ENCODE data around the gene TAF4.

TAF4 gene

DNA sequence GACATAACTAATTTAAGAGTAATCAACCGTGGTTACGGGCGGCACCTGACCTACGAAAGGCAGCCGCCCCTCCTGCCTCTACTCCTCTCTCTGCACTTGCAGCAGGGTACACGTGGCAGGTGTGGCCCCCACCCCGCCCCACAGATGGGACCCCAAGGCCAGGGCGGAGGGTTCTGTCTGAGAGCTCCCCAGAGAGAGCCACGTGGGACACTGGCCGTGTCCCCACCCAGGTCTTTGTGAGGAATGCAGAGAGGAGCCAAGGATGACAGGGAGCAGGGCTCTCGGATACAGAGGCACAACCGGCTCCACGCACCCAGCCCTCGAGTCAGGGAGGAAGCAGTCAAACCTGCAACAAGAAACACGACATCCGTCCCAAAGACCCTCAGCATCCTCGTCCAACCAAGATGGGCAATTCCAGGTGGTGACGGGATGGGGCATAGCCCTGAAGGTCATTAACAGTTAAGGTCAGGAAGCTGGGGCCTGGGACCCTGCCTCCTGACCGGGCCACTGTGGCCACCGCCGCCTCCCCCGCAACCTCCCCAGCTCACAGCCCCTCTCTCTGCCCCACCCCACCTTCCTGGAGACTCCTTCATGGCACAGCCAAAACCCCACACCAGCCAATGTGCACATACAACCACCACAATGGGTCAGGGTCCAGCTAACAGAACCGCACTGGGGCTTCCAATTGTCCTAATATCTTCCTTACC, 47.1 kb downstream of the TAF4 start:
- no peak for DNase-seq

DNA sequence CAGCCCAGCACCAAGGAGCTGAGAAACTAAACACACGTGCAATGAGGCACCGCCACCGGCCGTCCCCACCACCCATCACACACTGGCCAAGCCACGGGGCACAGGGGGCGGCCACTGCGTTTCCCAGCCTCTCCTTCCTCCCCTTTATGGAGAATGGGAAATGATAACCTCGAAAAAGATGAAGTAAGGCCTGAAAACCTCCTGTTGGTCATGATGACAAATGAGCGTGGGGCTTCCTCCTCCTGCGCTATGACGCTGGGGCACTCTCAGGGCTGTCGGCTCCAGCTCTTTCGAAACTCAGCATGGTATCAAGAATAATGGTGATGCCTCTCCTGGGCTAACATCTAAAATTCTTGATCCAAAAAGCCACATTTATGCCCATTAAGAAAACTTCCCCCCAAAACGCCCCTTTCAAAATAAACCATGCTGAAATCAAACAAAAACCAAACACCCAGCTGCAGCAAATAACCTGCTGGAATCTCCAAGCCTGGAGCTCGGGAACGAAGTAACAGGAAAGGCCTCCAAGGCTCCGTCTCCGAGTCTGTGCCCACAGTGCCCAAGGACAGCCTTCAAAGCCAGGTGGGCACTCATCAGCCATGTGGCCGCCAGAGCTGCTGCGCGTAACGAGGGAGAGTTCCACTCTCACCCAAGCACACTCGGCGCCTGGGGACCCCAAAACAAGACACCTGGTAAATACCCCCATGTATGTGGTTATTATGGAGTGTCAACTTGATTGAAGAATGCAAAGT, 50.0 kb downstream of the TAF4 start:
- no peak for DNase-seq

DNA sequence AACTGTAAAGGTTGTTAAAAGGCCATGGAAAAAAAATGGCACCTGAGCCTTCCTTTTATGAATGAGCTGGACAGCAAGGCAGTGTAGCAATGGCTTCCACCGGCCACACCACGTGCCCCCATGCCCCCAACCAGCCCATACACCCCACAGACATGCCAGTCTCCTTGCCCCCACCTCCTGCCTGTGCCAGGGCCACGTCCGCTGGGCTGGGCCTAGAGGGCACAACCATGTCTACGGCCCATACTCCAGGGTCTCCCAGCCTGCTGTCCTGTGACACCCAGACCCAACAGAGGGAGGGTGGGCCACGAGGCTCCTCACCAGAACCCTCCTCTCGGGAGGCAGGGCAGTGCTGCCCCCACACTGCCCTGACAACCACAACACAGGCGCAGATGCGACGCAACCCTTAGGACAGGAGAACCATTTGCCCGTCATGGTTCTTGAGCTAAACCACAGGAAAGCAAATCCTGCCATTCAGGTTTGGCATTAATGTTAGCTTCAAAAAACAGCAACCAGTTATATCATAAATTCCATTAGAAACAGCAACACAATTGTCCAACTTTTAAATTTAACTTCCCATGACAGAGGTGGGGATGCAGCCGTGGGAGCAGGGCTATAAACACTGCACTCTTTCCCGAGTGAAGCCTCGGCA, 50.7 kb downstream of the TAF4 start:
- no peak for DNase-seq

DNA sequence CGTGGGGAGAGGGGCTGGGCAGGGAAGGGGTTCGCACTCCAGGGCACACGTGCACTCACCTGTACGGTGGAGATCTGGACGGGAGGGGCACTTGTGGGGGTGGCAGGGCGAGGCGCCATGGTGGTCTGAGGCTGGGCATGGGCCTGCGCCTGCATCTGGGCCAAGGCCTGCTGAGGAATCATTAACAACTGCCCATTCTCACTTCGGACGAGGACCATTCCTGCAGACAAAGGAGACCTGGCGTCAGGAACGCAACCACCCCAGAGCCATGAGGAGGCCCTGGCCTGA, 51.2 kb downstream of the TAF4 start:
- no peak for DNase-seq

DNA sequence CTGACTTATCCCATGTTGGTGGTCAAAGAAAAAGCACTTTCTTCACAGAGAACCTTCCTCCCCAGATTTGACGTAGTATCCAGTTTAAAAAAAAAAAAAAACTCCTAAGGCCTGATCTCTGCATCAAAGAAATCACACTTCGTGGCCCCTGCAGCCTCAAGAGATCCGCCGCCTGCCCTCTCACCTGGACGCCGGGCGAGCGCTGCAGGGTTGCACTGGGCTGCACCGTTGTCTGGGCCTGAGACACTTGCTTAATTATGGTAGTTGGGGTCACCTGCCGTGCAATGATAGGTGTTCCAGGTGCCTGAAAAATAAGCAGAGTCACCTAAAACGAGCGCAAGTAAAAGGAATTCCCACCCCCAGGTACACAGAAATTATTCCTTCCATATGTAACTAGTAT, 53.0 kb downstream of the TAF4 start:
- DNase-seq: no peak

DNA sequence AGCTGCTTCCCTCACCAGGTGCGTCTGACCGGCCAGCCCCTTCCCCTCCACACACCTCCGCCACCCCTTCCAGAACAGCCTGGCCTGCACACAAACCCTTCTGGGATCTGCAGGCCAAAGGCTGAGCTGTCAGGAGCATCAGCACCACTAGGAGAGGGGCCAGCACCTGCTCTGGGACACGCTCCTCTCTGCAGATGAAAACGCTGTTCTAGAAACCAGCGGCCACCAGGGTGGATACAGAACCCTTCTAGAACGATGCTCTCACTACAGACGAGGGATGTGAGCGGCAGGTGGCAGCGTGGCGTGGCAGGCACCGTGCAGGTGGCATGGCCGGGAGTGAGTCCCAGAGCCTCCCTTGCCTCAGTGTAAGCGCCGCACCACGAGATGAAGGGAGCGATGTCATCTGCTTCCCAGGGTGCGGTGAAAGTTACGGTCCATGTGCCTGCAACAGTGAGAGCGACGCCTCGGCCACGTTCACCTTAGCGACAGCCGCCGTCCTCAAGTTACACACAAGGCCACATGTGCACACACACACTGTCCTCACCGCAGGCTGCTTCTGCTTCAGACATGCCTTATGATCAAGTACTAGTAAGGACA, 53.6 kb downstream of the TAF4 start:
- DNase-seq: no peak

DNA sequence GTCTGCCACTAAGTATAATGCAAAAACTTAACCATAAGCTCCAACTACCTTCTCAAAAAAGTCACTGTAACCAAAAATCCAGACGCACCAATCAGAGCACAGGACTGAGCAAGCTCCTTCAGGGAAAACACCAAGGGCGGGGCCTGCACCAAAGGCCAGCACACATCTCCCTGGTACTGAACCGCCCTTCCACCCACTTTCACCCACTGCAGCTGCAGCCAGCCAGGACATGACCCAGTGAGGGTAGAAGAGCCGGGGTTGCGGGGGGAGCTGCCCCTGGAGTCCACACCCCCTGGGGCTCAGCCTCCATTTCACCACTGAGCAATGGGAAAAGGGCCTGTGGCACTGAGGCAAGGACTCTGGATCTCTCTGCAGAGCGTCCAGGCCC, 54.3 kb downstream of the TAF4 start:
- no peak for DNase-seq

DNA sequence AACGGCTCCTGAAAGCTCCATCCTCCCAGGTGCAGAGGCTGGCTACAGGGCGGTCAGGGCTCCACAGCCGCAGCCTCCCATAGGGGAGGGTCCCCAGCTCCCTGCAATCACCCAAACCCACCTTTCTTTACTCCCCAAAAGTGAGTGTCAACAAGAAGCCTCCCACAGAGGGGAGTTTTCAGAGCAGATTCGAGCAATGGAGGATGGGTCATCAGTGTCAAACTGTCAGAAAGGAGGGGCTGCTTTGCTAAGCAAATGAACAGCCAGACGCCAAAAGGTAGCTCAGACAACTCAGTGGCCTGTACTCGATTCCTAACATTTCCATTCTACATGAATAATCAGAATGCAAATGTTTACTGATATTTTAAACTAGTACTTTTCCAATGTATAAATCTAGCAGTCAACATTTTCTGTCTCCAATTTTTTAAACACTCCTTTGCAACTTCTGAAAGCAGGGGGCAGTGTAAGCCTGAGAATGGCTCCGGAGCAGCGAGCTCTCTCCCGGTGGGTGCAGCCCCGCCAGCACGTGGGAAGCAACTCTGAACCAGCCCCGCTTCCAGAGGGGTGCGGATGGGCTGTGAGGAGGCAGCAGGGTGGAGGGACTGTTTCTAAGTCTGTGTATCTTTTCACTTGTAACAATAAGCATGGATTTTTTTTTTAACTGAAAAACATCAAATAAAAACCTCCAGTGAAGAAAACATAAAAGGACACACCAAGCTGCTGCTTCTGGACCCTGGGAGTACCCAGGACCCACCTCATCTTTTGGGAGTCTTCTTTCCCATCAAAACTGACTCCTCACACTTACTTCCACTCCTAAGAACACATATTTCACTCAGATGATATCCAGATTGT, 54.9 kb downstream of the TAF4 start:
- DNase-seq: peak; percentile 6 to 46 (median 36)

DNA sequence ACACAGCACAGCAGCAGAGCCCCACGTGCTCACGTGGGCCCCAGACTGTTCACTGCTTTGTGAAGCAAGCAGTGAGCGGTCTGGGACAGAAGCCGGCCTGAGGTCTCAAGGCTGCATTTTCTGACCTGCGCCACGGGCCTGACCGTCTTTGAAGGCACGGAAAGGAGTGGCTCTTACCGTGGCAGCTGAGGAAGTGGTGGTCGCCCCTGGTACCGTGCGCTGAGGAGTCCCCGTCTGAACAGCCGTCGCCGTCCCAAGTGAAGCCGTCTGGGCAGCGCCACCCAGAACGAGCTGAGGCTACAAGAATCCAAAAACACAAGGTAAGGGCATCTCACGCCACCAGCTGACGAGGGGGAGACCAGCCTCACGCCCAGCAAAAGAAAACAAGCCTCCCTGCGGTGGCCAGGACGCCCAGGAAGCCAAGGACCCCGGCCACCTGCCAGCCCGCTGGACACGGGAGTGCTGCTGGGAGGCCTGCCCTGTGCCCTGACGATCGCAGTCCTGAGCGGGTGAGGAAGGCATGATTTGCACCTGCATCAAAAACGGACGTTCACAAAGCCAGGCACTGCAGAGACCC, 55.7 kb downstream of the TAF4 start:
- no peak for DNase-seq

DNA sequence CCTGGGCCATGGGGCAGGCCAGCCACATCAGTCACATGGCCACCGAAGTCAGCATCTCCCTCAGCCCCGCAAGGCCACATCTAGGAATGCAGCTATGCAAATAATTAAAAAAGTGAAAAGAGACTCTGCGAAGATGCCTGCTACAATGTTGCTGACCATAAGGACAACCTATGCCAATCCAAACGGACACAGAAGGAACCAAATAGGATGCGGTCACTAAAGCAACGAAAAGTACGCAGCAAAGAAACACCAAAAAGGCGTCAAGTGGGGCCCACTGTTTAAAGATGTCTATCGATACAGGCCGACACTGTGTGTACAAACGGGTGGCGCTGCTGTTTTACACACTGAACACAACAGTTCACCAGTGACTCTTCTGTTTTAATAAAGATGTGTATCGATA, 56.4 kb downstream of the TAF4 start:
- no peak for DNase-seq

DNA sequence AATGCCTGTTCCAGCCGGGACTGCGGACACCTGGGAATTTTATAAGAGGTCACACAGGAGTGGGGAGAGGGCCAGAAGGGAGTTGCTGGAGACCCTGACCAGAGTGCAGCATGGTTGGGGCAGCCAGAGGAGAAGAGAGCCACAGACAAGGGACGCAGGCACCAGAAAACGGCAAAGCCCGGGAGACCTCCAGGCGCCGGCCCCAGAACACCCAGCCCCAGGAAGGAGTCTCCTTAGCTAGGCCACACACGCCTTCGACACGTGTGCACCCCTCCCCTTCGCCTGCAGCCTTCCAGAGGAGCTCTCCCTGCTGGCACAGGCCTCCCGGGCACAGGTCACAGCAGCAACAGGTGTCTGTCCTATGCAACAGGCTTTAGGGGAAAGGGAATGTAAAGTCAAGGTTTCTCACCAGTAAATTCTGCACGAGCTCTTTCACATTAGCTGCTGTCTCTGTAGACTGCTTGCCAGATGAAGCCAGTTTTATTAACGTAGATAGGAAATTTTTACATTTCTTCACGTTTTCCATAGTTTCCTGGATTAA, 57.0 kb downstream of the TAF4 start:
- DNase-seq: no peak

DNA sequence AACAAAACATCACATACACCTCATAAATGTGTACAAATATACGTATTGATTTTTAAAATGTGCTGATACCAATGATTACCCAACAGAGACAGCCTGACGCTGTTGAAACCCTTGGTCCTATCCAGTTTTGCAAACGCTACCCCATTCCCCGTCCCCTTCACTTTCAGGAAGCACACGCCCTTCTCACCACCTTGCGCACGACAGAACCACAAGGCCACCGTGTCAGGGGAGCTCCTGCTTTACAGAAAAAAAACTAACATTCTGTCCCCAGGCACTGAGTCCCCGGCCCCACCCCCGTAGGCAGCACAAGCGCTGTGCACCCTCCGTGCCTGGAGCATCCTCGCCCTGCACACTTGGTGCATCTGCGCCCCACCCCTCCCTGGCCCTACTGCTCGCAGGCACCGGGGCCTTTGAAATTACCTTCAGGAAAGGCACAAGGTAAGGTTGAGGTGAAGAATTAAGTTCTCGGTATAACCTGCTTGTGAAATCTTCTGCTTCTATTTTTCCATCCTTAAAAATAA, 58.5 kb downstream of the TAF4 start:
- no peak for DNase-seq

DNA sequence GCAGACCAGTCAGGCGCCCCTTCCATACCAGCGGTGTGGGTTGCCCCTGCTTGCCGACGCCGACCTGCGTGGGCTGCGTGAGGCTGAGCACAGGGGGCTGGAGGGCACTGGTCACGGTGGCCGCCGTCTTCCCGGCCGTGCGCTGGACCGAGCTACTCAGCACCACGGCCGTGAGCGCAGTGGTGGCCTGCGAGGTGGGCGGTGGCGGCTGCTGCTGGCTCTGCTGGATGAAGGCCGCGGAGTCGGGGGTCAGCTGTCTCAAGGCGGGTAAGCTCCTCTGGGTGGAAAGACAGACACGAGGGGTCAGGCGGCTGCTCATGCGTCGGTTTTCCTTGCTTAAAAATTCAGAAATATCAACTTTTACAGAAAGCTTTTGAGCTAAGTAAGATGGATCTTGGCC, 59.2 kb downstream of the TAF4 start:
- no peak for DNase-seq

DNA sequence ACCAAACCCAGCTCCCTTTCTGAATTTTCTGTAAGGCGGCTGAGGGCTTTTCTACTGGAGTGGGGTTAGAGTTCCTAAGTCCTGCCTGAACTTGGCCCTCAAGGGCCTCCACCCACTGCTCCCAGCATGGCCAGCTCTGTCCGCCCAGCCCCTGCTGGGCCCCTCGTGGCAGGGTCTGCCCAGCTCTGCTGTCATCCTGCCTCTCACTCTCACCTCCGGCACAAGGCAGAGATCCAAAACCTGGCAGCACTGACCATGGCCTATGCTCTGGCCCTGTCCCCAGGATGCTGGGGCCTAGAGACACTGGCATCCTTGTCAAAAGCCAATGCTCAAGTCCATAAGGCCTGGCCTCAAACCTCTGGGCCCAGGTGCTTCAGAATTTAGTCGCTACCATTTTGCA, 61.1 kb downstream of the TAF4 start:
- DNase-seq: no peak

DNA sequence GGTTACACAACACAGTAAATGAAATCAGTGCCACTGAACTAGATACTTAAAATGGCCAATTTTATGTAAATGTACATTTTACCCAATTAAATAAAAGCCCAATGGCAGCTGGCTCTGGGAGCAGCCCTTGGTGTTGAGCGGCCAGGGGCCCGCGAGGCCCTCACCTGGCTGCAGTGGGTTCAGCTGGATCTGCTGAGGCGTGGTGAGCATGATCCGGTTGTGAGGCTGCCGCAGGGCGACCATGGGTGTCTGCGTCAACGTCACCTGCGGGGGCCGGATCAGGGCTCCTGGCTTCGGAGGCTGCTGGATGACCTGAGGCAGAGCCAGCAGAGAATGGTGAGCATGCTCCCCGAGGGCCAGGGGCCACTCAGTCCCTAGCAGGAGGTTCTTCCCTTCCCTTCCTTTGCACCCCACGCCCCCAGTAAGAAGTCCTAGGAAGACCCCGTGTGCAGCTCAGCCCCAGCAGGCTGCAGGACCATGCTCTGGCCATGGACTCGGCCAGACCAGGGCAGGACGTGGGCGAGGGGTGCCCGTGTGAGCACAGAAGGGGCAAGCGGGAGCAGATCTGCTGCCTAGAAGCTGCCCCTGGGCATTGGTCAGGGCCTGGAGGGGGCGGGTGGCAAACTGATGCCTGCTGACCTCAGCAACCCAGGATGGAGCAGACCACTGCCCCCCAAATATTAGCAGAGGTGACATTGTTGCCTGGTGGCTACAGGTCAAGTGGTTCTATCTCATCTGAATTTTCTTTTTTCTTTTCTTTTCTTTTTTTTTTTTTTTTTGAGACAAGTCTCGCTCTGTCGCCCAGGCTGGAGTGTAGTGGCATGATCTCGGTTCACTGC, 61.9 kb downstream of the TAF4 start:
- no peak for DNase-seq

DNA sequence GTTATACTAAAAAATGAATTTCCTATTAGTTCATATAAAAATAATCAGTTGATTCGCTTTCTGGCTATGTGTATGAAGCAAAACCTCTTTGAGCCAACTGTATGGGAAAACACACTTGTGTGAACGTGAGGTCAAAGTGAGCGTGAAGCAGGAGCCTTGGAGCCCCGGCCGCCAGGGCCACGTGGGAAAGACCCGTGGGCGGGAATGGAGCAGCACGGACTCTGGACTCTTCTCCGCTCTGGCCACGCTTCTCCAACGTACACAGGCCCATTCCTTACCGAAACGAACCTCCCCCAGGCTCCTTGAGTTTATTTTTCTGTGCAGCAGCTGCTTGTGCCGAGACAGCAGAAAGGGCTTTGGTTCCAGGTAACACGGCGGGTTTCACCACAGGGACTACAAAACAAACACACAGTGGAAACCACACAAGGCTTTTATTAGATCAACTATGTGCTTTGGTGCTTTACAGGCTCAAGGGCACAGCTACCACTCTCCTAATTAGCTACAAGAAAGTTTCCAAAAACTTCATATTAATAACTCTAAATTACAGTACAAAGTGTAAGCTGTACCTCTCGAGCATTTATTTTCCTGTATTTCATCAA, 62.7 kb downstream of the TAF4 start:
- no peak for DNase-seq

DNA sequence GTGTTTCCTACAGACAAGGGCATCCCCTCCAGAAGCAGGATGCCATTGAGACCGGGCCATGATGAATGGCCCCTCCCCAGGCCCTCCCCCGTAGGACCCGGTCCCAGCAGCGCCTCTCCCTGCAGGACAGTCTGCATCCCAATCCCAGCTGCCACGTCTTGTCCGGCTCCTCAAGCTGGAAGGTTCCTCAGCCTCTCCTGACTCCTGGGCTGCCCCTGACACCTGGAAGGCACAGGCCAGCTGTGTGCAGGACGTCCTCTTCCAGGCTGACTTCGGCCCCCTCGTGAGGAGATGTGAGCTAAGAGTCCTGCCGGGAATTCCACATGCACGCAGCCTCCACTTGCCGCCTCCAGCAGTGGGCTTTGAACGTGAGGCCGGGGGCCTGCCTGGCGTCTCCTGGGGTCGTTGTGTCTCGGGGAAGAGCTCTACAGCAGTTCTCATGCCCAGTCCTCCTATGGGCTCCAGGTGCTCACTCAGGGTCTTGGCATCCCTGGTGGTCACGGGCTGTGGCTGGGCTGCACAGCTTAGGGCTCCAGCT, 64.4 kb downstream of the TAF4 start:
- DNase-seq: no peak

DNA sequence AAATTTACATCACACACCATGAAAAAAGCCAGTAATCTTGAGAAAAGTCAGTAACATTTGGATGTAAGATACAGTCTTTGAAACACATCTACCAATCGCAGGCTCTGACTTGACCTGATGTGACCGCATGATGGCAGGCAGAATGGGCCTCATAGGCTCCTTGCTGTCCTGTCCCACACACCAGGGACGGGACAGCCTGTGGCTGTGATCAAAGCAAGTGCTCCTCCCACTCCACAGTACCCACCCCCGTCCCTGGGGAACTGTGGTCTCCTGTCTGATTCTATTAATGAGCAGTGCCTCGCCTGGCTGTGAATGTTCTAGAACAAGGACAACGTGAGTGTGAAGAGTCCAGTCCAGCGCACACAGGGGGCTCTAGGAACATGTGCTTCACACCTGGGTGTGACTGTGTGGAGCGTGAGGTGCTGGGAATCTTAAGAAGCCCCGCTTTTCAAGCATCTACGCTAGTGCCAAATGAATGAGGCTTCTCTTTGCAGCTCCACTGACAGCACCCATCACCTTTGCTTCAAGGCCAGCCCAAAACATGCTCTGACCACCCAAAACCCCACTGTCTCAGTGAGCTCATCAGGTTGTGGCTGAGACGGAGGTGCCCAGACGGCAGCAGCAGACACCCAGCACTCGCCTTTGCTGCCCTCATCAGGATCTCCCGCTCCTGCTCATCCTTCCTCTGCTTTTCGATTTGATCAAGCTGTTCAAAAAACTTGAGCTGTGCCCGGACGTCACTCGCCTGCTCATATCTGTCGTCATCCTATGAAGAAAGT, 67.1 kb downstream of the TAF4 start:
- no peak for DNase-seq

DNA sequence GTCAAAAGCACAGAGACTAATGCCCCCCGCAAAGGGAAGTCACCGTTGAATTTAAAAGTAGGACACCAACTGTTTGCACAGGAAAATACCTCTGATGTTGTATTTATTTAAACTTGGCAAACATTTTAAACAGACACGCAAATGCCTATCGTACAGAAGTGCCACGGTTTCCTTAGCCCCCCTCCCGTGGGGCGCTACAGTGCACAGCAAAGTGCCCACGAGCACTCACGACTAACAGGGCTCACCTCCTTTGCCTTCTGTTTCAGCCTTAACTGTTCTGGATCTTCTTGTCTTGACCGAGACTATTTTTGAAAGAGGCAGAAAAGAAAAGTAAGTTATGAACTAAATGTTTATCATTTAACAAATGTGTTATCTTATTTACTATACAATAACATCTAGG, 67.8 kb downstream of the TAF4 start:
- no peak for DNase-seq

DNA sequence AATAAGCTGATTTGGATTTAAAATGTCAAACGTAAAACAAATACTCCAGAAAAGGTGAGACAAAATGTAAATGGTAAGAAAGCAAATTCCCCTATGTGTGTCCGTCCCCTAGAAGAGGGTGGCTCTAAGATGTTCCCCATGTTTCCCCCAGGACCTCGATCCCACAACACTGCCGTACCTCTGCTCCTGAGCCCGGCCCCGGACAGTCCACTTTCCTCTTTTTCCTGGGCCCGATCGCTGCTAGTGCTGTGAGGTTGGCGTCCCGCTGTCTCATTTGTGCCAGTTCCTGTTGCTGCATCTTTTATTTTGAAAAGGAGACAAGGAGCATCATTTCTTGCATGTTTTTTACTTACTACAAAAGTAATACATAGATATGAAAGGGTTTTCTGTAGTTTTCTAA, 68.3 kb downstream of the TAF4 start:
- DNase-seq: no peak

Measured in activated CD4-positive, CD25-positive, alpha-beta regulatory T cell (primary cell).